OCI-LY7 (cell line): Measurements from ENCODE around the gene E2F3. TPM values are rescaled to one million over a fixed set of nuclear protein-coding genes. Genes with fewer than 3 reads are reported as not detected.

Experiments used
- BruUV-seq: library from RNA; stranded (reverse); fragments of 400-500 nt; replicated peaks from 2 replicates; lab custom pipeline; 2021; lab: Mats Ljungman, UMichigan
- CTCF ChIA-PET: fragments of 300-600 bp; sonication (Branson Sonifier 250); formaldehyde crosslinking; loops from one replicate; lab custom pipeline; 2022; ENCODE audit warnings: antibody characterized with exemption; ENCODE audit not compliant: unreplicated experiment; lab: Charles Lee
- POLR2A ChIA-PET: fragments of 300-600 bp; sonication (Branson Sonifier 250); formaldehyde crosslinking; loops from one replicate; lab custom pipeline; 2022; ENCODE audit warnings: antibody characterized with exemption; lab: Charles Lee
- DNase-seq: peaks from one replicate; pipeline ENCODE4 v3.0.0-alpha.2; 2015; ENCODE audit warnings: low spot score
- H2AFZ ChIP-seq: fragments of 200-600 bp; sonication (generic), shearing (Covaris generic); 2 replicates; pipeline ENCODE4 v1.6.1; 2014; ENCODE audit warnings: mild to moderate bottlenecking, antibody characterized with exemption, low read length, moderate library complexity
- H3K27ac ChIP-seq: fragments of 200-600 bp; sonication (generic); 2 replicates; pipeline ENCODE4 v1.5.1; 2014; ENCODE audit warnings: mixed run types, low read depth, mild to moderate bottlenecking, moderate library complexity, low read length, inconsistent platforms; ENCODE audit not compliant: poor library complexity, severe bottlenecking
- H3K36me3 ChIP-seq: fragments of 200-600 bp; sonication (generic); 2 replicates; pipeline ENCODE4 v1.6.1; 2014; ENCODE audit warnings: mild to moderate bottlenecking, antibody characterized with exemption, low read length, moderate library complexity, mixed read lengths; ENCODE audit not compliant: insufficient read depth
- H3K4me1 ChIP-seq: fragments of 200-600 bp; sonication (generic); 2 replicates; pipeline ENCODE4 v1.5.1; 2014; ENCODE audit warnings: mild to moderate bottlenecking, low read length; ENCODE audit not compliant: insufficient read depth, poor library complexity, severe bottlenecking
- H3K4me2 ChIP-seq: fragments of 200-600 bp; sonication (generic); 2 replicates; pipeline ENCODE4 v1.6.1; 2014; ENCODE audit warnings: mild to moderate bottlenecking, low read length
- H3K4me3 ChIP-seq: fragments of 200-600 bp; sonication (generic); 2 replicates; pipeline ENCODE4 v1.5.1; 2014; ENCODE audit warnings: mild to moderate bottlenecking, low read depth, low read length; ENCODE audit not compliant: poor library complexity, severe bottlenecking
- H3K79me2 ChIP-seq: fragments of 200-600 bp; sonication (generic); 2 replicates; pipeline ENCODE4 v1.6.1; 2016; ENCODE audit warnings: low read depth, mild to moderate bottlenecking, low read length, moderate library complexity, mixed read lengths; ENCODE audit not compliant: insufficient read depth
- H3K9me2 ChIP-seq: fragments of 200-600 bp; sonication (generic); 2 replicates; pipeline ENCODE4 v1.6.1; 2016; ENCODE audit warnings: mild to moderate bottlenecking, low read length, mixed read lengths; ENCODE audit not compliant: insufficient read depth
- H3K9me3 ChIP-seq: fragments of 200-600 bp; sonication (generic); 2 replicates; pipeline ENCODE4 v1.6.1; 2014; ENCODE audit warnings: mild to moderate bottlenecking, mixed run types, low read length, mixed read lengths
- H4K20me1 ChIP-seq: fragments of 200-600 bp; sonication (generic); 2 replicates; pipeline ENCODE4 v1.6.1; 2014; ENCODE audit warnings: mild to moderate bottlenecking, antibody characterized with exemption, low read length, moderate library complexity, mixed read lengths; ENCODE audit not compliant: insufficient read depth
- CTCF ChIP-seq: fragments of 200-600 bp; sonication (generic); conservative IDR thresholded peaks from 2 replicates; pipeline ENCODE4 v1.5.1; 2014; ENCODE audit warnings: mild to moderate bottlenecking, antibody characterized with exemption, low read length, moderate library complexity, mixed read lengths
- EZH2phosphoT487 ChIP-seq: fragments of 200-600 bp; sonication (generic); IDR thresholded peaks from 2 replicates; pipeline ENCODE4 v1.6.1; 2018; ENCODE audit warnings: low read depth, borderline replicate concordance, mild to moderate bottlenecking, mixed run types, antibody characterized with exemption, low read length, moderate library complexity, mixed read lengths
- intact Hi-C: fragments of 100-400 bp; cut with micrococcal nuclease; formaldehyde crosslinking; loops from one replicate; pipeline ENCODE4 v1.10.0; 2022; ENCODE audit not compliant: unreplicated experiment
- total RNA-seq, 2 experiments: library from RNA; depleted of rRNA in 1 of 2; stranded (reverse); fragments of >200 nt in 1 of 2; shearing (Covaris generic) in 1 of 2; gene quantifications; 2 replicates each; pipeline ENCODE4 v1.2.3, GENCODE V29; 2014 to 2022

Gene E2F3
- total RNA-seq, 2 experiments from 2014 or later = 12.4 to 31.2 TPM

- CTCF ChIA-PET = no interaction called here
- intact Hi-C loops = no loop called here
- no peak for TF ChIP-seq CTCF
- TF ChIP-seq EZH2phosphoT487 = no peak
- POLR2A ChIA-PET = interaction anchor here (1.1 kb wide), 1 partner anchor 33 kb away, joined by 3 read pairs; no protein-coding TSS in a partner anchor
- Histone ChIP-seq H3K4me3 (no peak overlapping the region), H3K4me1 (peaks cover 7% of the 10 kb centered on the region), H3K36me3 (peaks cover 81% of the 10 kb centered on the region), H4K20me1 (peaks cover 10% of the 10 kb centered on the region; the same call in 1 of the 2 replicates), H3K9me3 (no peaks in the 10 kb centered on the region), H3K27ac (no peak overlapping the region), H3K79me2 (peaks cover 83% of the 10 kb centered on the region), H3K9me2 (no peaks in the 10 kb centered on the region), H2AFZ (no peak overlapping the region), H3K4me2 (no peak overlapping the region)
- no TSS peak for BruUV-seq
- DNase-seq = no peak
Observed at GRCh38 chr6:20439558-20439957, 37.9 kb downstream of the E2F3 start.

- POLR2A ChIA-PET = no interaction called here
- no peak overlapping the region for H3K27ac ChIP-seq
Observed at GRCh38 chr6:20440296-20440695, 38.6 kb downstream of the E2F3 start.

More at GRCh38 chr6:20440296-20440695, 38.6 kb downstream of the E2F3 start:
- Histone ChIP-seq H3K9me2 (no peaks in the 10 kb centered on the region), H2AFZ (no peak overlapping the region), H3K4me3 (no peak overlapping the region), H3K36me3 (peaks cover 80% of the 10 kb centered on the region), H3K79me2 (peaks cover 86% of the 10 kb centered on the region), H3K4me1 (peaks cover 7% of the 10 kb centered on the region), H4K20me1 (peaks cover 10% of the 10 kb centered on the region; the same call in 1 of the 2 replicates), H3K4me2 (no peak overlapping the region), H3K9me3 (no peaks in the 10 kb centered on the region)
- DNase-seq = no peak
- no peak for TF ChIP-seq CTCF
- TF ChIP-seq EZH2phosphoT487 = no peak
- CTCF ChIA-PET = no interaction called here
- intact Hi-C loops = no loop called here
- no TSS peak for BruUV-seq
